ENCODE measurements around the gene CACUL1. TPM values are rescaled to one million over a fixed set of nuclear protein-coding genes. Genes with fewer than 3 reads are reported as not detected.

CACUL1 gene
- total RNA-seq, 1 donor from 2014 or later: 27.6 TPM

GRCh38 chr10:118734475-118734874 lies 20.3 kb downstream of the CACUL1 start:
- H3K27ac Mint-ChIP-seq: no peak overlapping the region
- no peaks in the 10 kb centered on the region for H3K27me3 Mint-ChIP-seq
- intact Hi-C loops (cut with micrococcal nuclease): no loop called here
- no peak overlapping the region for H3K4me3 Mint-ChIP-seq
- no peaks in the 10 kb centered on the region for H3K9me3 Mint-ChIP-seq
- DNase-seq: no peak
- H3K36me3 Mint-ChIP-seq (ENCODE audit: low read depth): peaks cover 2% of the 10 kb centered on the region
- H3K4me1 Mint-ChIP-seq: peaks cover 56% of the 10 kb centered on the region

GRCh38 chr10:118732245-118733165 lies 22.3 kb downstream of the CACUL1 start:
- peaks cover 2% of the 10 kb centered on the region for H3K36me3 Mint-ChIP-seq (ENCODE audit: low read depth)
- H3K27me3 Mint-ChIP-seq: no peaks in the 10 kb centered on the region
- intact Hi-C loops (cut with micrococcal nuclease): loop anchor here (1.0 kb wide), 1 partner anchor 22 kb away; the partner anchor contains the start of gene CACUL1
- H3K4me3 Mint-ChIP-seq: peak overlapping the region; percentile 24
- H3K4me1 Mint-ChIP-seq: peaks cover 53% of the 10 kb centered on the region
- H3K9me3 Mint-ChIP-seq: no peaks in the 10 kb centered on the region
- DNase-seq: peak; percentile 71
- no peak overlapping the region for H3K27ac Mint-ChIP-seq

GRCh38 chr10:118730756-118731456 lies 23.9 kb downstream of the CACUL1 start:
- Mint-ChIP-seq H3K4me1 (peaks cover 49% of the 10 kb centered on the region), H3K27ac (no peak overlapping the region), H3K9me3 (no peaks in the 10 kb centered on the region), H3K27me3 (no peaks in the 10 kb centered on the region), H3K4me3 (no peak overlapping the region), H3K36me3 (ENCODE audit: low read depth) (peaks cover 5% of the 10 kb centered on the region)
- intact Hi-C loops (cut with micrococcal nuclease): no loop called here
- no peak for DNase-seq

- H3K4me1 Mint-ChIP-seq: peaks cover 47% of the 10 kb centered on the region
- H3K27me3 Mint-ChIP-seq: no peaks in the 10 kb centered on the region
- H3K27ac Mint-ChIP-seq: peak overlapping the region; percentile 70
- intact Hi-C loops (cut with micrococcal nuclease): no loop called here
- peaks cover 7% of the 10 kb centered on the region for H3K36me3 Mint-ChIP-seq (ENCODE audit: low read depth)
- DNase-seq: no peak
- H3K9me3 Mint-ChIP-seq: no peaks in the 10 kb centered on the region
- peak overlapping the region; percentile 11 for H3K4me3 Mint-ChIP-seq
These were observed 25.0 kb downstream of the CACUL1 start for GRCh38 chr10:118729641-118730258.

- no peak for DNase-seq
- intact Hi-C loops (cut with micrococcal nuclease): no loop called here
- Mint-ChIP-seq H3K4me3 (peak overlapping the region; percentile 11), H3K27me3 (no peaks in the 10 kb centered on the region), H3K27ac (peak overlapping the region; percentile 25), H3K9me3 (no peaks in the 10 kb centered on the region), H3K36me3 (ENCODE audit: low read depth) (peaks cover 7% of the 10 kb centered on the region), H3K4me1 (peaks cover 47% of the 10 kb centered on the region)
These were observed 25.6 kb downstream of the CACUL1 start for GRCh38 chr10:118729200-118729599.

- Mint-ChIP-seq H3K27ac (no peak overlapping the region), H3K4me1 (peaks cover 18% of the 10 kb centered on the region), H3K4me3 (no peak overlapping the region), H3K9me3 (no peaks in the 10 kb centered on the region), H3K27me3 (no peaks in the 10 kb centered on the region), H3K36me3 (ENCODE audit: low read depth) (peaks cover 7% of the 10 kb centered on the region)
- intact Hi-C loops (cut with micrococcal nuclease): no loop called here
- DNase-seq: no peak
These were observed 28.8 kb downstream of the CACUL1 start for GRCh38 chr10:118725886-118726500.

- Mint-ChIP-seq H3K4me1 (peaks cover 2% of the 10 kb centered on the region), H3K9me3 (no peaks in the 10 kb centered on the region), H3K27me3 (no peaks in the 10 kb centered on the region), H3K4me3 (no peak overlapping the region), H3K36me3 (ENCODE audit: low read depth) (peaks cover 6% of the 10 kb centered on the region), H3K27ac (no peak overlapping the region)
- intact Hi-C loops (cut with micrococcal nuclease): no loop called here
- DNase-seq: no peak
These were observed 31.3 kb downstream of the CACUL1 start for GRCh38 chr10:118723466-118723865.

GRCh38 chr10:118721539-118721876 lies 33.3 kb downstream of the CACUL1 start:
- Mint-ChIP-seq H3K9me3 (no peaks in the 10 kb centered on the region), H3K36me3 (ENCODE audit: low read depth) (peaks cover 6% of the 10 kb centered on the region), H3K4me3 (no peak overlapping the region), H3K4me1 (peaks cover 12% of the 10 kb centered on the region), H3K27ac (no peak overlapping the region), H3K27me3 (no peaks in the 10 kb centered on the region)
- DNase-seq: no peak
- intact Hi-C loops (cut with micrococcal nuclease): loop anchor here (1.0 kb wide), 1 partner anchor 153 kb away; no protein-coding TSS in a partner anchor

GRCh38 chr10:118720685-118721538 lies 33.9 kb downstream of the CACUL1 start:
- intact Hi-C loops (cut with micrococcal nuclease): loop anchor here (1.0 kb wide), 1 partner anchor 153 kb away; no protein-coding TSS in a partner anchor
- H3K4me3 Mint-ChIP-seq: no peak overlapping the region
- peaks cover 4% of the 10 kb centered on the region for H3K36me3 Mint-ChIP-seq (ENCODE audit: low read depth)
- DNase-seq: peak; percentile 90
- H3K9me3 Mint-ChIP-seq: no peaks in the 10 kb centered on the region
- no peak overlapping the region for H3K27ac Mint-ChIP-seq
- no peaks in the 10 kb centered on the region for H3K27me3 Mint-ChIP-seq
- peaks cover 12% of the 10 kb centered on the region for H3K4me1 Mint-ChIP-seq

- peaks cover 2% of the 10 kb centered on the region for H3K36me3 Mint-ChIP-seq (ENCODE audit: low read depth)
- intact Hi-C loops (cut with micrococcal nuclease): no loop called here
- H3K9me3 Mint-ChIP-seq: no peaks in the 10 kb centered on the region
- no peak overlapping the region for H3K27ac Mint-ChIP-seq
- peaks cover 22% of the 10 kb centered on the region for H3K4me1 Mint-ChIP-seq
- no peak for DNase-seq
- H3K27me3 Mint-ChIP-seq: no peaks in the 10 kb centered on the region
- no peak overlapping the region for H3K4me3 Mint-ChIP-seq
These were observed 40.4 kb downstream of the CACUL1 start for GRCh38 chr10:118714366-118714765.

GRCh38 chr10:118712930-118713634 lies 41.7 kb downstream of the CACUL1 start:
- Mint-ChIP-seq H3K4me1 (peaks cover 22% of the 10 kb centered on the region), H3K36me3 (ENCODE audit: low read depth) (peaks cover 2% of the 10 kb centered on the region), H3K4me3 (no peak overlapping the region), H3K27me3 (no peaks in the 10 kb centered on the region), H3K9me3 (no peaks in the 10 kb centered on the region), H3K27ac (no peak overlapping the region)
- intact Hi-C loops (cut with micrococcal nuclease): loop anchor here (1.0 kb wide), 1 partner anchor 37 kb away; no protein-coding TSS in a partner anchor
- DNase-seq: no peak

- intact Hi-C loops (cut with micrococcal nuclease): no loop called here
- Mint-ChIP-seq H3K27ac (no peak overlapping the region), H3K4me1 (peaks cover 16% of the 10 kb centered on the region), H3K27me3 (no peaks in the 10 kb centered on the region), H3K36me3 (ENCODE audit: low read depth) (peaks cover 6% of the 10 kb centered on the region), H3K4me3 (no peak overlapping the region), H3K9me3 (no peaks in the 10 kb centered on the region)
- DNase-seq: no peak
These were observed 42.7 kb downstream of the CACUL1 start for GRCh38 chr10:118712080-118712479.

All from activated CD4-positive, alpha-beta T cell treated with anti-CD3 and anti-CD28 coated beads, Interleukin-2, amount 10 ng/mL, durations not matched to agents 24 days and 14 days (primary cell).